RKO (cell line): Measurements from ENCODE around the gene CCDC50.
A peak's percentile ranks its signal among the peaks of the same experiment; 100 is the strongest.

Experiments
- DNase-seq: peaks from one replicate; pipeline ENCODE4 v3.0.0-alpha.2; 2016; ENCODE audit warnings: low spot score

CCDC50 gene

GRCh38 chr3:191425322-191425734, 96.1 kb downstream of the CCDC50 start:
- peak; percentile 80 for DNase-seq

DNA sequence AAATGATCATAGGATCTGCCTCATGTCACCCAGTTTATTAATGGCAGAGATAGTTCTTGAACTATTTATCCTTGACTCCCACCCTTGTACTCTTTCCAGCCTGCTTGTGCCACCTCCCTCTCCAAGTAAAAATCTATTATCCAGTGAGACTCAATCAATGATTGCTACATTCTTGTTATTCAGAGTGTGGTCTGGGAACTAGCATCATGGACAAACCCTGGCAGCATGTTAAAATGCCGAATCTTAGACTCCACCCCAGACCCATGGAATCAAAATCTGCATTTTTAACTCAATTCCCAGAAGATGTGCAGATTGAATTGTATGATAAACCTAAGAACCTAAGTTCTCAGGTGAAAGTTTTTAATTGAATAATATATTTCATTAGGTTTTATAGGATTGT, 97.1 kb downstream of the CCDC50 start:
- peak; percentile 19 for DNase-seq

DNA sequence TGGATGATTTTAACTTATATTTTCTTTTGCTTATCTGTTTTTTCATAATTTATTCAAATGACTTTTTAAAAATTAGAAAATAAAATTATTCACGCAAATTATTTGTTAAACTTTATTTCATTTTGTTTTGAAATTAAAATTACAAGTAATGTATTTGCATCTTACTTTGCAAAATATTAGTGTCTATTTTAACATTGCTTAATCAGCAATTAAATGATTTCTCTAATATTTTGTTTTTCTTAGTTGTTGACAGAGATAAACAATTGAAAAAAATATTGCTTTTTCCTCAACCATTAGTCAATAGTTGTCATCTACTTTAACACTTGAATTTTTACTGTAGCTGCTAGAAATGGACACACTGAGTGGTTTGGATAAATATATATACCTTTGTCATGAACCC, 99.0 kb downstream of the CCDC50 start:
- DNase-seq = no peak

GRCh38 chr3:191430103-191430502, 100.9 kb downstream of the CCDC50 start:
- no peak for DNase-seq

GRCh38 chr3:191431160-191431822, 102.1 kb downstream of the CCDC50 start:
- no peak for DNase-seq

DNA sequence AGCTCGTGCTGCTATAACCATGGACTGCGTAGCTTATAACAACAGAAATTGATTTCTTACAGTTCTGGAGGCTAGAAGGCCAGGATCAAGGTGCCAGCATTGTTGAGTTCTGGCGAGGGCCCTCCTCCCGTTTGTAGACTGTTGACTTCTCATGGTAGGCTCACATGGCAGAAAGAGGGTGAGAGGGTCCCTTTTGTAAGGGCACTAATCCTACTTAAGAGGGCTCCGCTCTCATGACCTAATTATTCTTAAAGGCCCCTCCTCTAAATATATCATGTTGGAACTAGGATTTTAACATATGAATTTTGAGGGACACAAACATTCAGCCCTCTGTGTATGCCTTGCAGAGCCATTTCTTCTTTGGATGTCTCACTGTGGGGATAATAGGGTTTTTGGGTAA, 103.0 kb downstream of the CCDC50 start:
- no peak for DNase-seq

DNA sequence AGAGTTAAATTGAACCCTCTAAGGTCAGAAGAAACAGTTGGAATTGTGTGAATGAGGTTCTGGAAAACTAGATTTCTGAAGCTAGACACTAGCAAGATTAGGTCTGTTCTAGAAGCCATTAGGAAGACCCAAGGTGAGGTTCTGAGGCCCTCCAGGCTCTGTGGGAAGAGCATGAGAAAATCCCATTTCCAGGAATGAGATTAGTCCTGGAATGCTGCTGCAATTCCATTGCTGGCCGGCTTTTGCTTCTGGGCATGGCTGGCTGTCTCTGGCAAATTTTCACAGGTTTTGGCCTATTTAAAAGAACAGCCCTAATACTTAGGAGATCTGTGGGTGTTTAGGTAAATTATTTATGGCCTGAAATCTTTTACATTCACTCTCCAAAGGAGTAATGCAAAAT, 104.8 kb downstream of the CCDC50 start:
- DNase-seq = no peak

- DNase-seq = no peak
Measured at GRCh38 chr3:191435981-191436380, 106.8 kb downstream of the CCDC50 start.

- DNase-seq = no peak
Measured at GRCh38 chr3:191438150-191438814, 109.1 kb downstream of the CCDC50 start.

DNA sequence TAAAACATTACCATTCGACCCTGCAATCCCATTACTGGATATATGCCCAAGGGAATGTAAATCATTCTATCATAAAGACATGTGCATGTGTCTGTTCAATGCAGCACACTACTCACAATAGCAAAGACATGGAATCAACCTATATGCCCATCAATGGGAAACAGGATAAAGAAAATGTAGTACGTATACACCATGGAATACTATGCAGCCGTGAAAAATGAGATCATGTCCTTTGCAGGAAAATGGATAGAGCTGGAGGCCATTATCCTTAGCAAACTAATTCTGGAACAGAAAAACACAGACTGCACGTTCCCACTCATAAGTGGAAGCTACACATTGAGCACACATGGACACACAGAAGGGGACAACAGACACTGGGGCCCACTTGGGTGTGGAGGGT, 111.3 kb downstream of the CCDC50 start:
- no peak for DNase-seq

GRCh38 chr3:191441687-191442086, 112.5 kb downstream of the CCDC50 start:
- no peak for DNase-seq

DNA sequence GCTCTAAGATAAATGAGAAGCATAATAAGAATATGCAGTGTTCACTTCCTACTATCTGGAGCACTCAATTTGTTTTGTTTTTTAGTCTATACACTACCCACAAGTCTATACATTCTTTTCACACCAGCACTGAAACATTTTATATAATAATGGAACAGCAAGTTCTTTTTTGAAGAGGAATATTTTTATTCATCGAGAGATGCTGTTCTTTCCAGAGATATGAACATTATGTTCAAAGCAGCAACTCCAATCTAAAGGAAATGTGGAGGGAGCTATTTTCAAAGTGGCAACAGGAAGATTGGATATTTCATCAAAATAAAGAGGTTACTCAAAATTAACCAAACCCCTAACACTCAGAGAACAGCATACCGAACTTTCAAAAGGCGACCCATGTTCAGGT, 115.4 kb downstream of the CCDC50 start:
- DNase-seq = no peak
